Raji (cell line): Measurements from ENCODE around the gene TMC4.

Source experiments
- POLR2A ChIP-seq: IDR thresholded peaks from 2 replicates; pipeline ENCODE4 v1.6.1; 2011; ENCODE audit warnings: low read depth, low read length, control low read depth; ENCODE audit not compliant: insufficient read depth

The TMC4 gene

GRCh38 chr19:54172471-54173358 is at the start of gene TMC4:
TMC4 (minus strand) TSS chr19:54173160; CDS start chr19:54173117, 43 bp downstream.
- no peak for TF ChIP-seq POLR2A

GRCh38 chr19:54218960-54219661 is 46.2 kb upstream of the TMC4 start:
- no peak for TF ChIP-seq POLR2A

- TF ChIP-seq POLR2A: no peak
These were observed 45.3 kb upstream of the TMC4 start for GRCh38 chr19:54218259-54218658.

- TF ChIP-seq POLR2A: no peak
These were observed 43.9 kb upstream of the TMC4 start for GRCh38 chr19:54216869-54217268.

- no peak for TF ChIP-seq POLR2A
These were observed 38.3 kb upstream of the TMC4 start for GRCh38 chr19:54211235-54211634.

GRCh38 chr19:54209811-54210494 is 37.0 kb upstream of the TMC4 start:
- TF ChIP-seq POLR2A: no peak

GRCh38 chr19:54209058-54209810 is 36.3 kb upstream of the TMC4 start:
- no peak; the same call in 1 of the 2 replicates for TF ChIP-seq POLR2A

- TF ChIP-seq POLR2A: 0 out of 2 replicates have a peak, but pooled peaks have one; percentile 7
These were observed 35.8 kb upstream of the TMC4 start for GRCh38 chr19:54208784-54209057.

- TF ChIP-seq POLR2A: no peak
These were observed 35.2 kb upstream of the TMC4 start for GRCh38 chr19:54207983-54208783.

GRCh38 chr19:54207676-54207982 is 34.7 kb upstream of the TMC4 start:
- no peak for TF ChIP-seq POLR2A

- no peak for TF ChIP-seq POLR2A
These were observed 33.8 kb upstream of the TMC4 start for GRCh38 chr19:54206831-54207177.

GRCh38 chr19:54206030-54206830 is 33.3 kb upstream of the TMC4 start:
- no peak for TF ChIP-seq POLR2A

GRCh38 chr19:54204767-54205468 is 32.0 kb upstream of the TMC4 start:
- no peak for TF ChIP-seq POLR2A
